HG02763 (cell line): ENCODE data around the gene SON.

Experiments used
- ATAC-seq: cut with Tn5 transposase; IDR thresholded peaks from one replicate; pipeline ENCODE4 v1.9.1; 2021; ENCODE audit warnings: mild to moderate bottlenecking, moderate library complexity; ENCODE audit not compliant: unreplicated experiment

Gene SON

GRCh38 chr21:33541756-33542639 is 840 bp upstream of the SON start, which contains the start of gene GART:
TSS of gene GART (minus strand) at chr21:33542117. CDS start at chr21:33539315, 2,802 bp downstream.
- ATAC-seq, result peak; percentile 59

- no peak for ATAC-seq
These were observed 779 bp downstream of the SON start for GRCh38 chr21:33543505-33544129.

GRCh38 chr21:33544451-33545195 is 1.8 kb downstream of the SON start:
- no peak for ATAC-seq

GRCh38 chr21:33546086-33546485 is 3.2 kb downstream of the SON start:
- no peak for ATAC-seq

- ATAC-seq, result no peak
These were observed 7.3 kb downstream of the SON start for GRCh38 chr21:33549848-33550771.

- no peak for ATAC-seq
These were observed 8.2 kb downstream of the SON start for GRCh38 chr21:33550772-33551660.

- no peak for ATAC-seq
These were observed 8.8 kb downstream of the SON start for GRCh38 chr21:33551664-33552063.

GRCh38 chr21:33552093-33552998 is 9.5 kb downstream of the SON start:
- no peak for ATAC-seq

GRCh38 chr21:33552999-33553598 is 10.3 kb downstream of the SON start:
- no peak for ATAC-seq

- ATAC-seq, result no peak
These were observed 11.6 kb downstream of the SON start for GRCh38 chr21:33554236-33554981.

GRCh38 chr21:33554982-33555344 is 12.1 kb downstream of the SON start:
- ATAC-seq, result no peak

- no peak for ATAC-seq
These were observed 14.6 kb downstream of the SON start for GRCh38 chr21:33557447-33557846.

- no peak for ATAC-seq
These were observed 16.1 kb downstream of the SON start for GRCh38 chr21:33558777-33559421.

GRCh38 chr21:33559813-33560212 is 17.0 kb downstream of the SON start:
- no peak for ATAC-seq

- ATAC-seq, result no peak
These were observed 18.1 kb downstream of the SON start for GRCh38 chr21:33560965-33561364.

- no peak for ATAC-seq
These were observed 18.5 kb downstream of the SON start for GRCh38 chr21:33561373-33561772.

GRCh38 chr21:33562389-33562788 is 19.6 kb downstream of the SON start:
- no peak for ATAC-seq
